Inflammatory macrophage (primary cell): ENCODE measurements around the gene LEUTX.

Experiments
- DNase-seq, 2 donors: peaks; one replicate each; pipeline ENCODE4 v3.0.0-alpha.2; 2020 to 2022

Gene LEUTX

DNA sequence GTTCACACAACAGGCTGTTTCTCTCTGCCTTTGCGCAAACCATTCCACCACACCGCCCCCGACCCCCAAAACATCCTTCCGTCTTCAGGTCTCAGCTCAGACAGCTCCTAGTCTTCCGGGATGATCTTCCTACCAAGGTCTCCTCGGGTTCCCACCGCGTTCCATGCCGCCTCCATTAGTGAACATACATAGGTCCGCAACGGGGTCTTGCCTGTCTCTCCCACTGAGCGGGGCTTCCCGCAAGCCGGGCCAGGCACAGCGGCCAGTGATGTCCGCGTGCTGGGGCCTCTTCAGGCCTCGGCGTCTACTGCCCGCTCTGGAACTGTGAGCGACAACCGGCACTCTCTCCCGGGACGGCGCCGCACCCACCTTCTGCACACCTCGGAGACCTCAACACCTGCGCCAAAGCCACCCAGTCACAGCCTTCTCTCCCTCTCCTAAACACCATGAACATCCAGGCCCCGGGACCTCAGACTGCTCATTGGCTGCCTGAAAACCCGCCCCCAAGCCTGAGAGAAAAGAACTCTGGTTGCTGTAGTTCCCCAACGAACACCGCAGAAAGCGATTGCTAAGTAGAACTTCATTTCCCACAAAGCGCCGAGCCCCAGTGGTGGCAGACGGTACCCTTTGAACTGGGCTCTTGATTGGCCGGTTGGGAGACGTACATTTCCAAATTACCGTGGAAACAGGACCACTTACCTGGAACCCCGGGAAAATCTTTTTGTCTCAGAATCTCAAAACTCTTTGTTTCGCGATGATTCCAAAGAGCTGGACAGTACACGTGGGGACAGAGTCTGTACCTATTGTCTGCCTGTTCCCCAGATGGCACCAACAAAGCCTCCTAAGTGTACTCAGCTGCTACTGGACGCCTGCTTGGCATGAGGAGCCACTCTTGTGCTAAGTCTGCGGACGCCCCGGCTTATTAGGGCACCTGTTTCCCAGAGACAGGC, 45.8 kb downstream of the LEUTX start:
- DNase-seq, result peak; percentile 89 to 91

DNA sequence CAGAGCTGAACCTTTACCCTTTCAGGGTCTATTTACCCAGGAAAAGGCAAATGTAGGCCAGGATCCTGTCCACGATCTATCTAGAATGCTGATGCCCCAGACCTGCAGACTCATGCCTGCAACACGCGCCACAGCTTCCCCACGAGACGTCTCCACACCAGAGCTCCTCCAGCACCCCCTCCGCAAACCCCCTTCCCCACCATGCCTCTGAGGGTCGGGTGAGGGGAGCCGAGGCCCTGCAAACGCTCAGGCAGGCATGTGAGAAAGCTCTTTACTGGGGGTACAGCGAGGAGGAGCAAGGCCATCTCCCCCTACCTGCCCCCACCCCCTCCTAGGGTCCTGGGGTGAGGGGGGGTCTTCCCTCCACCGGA, 46.4 kb downstream of the LEUTX start:
- no peak for DNase-seq

DNA sequence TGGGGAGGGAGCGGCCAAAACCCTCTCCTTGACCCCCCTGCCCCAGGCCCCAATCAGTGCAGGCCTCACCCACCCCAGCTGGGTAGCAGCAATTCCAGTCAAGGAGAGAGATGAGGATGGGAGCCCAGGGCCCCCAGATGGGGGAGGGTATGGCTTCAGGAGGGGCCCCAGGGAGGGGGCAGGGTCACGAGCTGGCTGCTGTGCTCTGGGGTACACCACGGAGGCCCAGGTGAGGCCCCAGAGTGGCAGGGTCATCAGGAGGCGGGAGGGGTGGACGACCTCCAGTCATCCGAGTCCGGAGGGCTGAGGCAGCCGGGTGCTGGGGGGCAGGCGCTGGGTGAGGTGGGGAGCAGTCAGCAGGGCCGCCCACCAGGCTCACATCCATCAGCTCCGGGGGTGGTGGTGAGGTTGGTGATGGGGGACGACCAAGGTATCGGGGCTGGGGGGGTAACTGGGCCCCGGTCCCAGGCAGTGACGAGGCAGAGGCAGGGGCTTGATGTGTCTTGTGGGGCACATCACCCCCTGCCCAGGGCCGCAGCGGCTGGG, 47.0 kb downstream of the LEUTX start:
- no peak for DNase-seq

DNA sequence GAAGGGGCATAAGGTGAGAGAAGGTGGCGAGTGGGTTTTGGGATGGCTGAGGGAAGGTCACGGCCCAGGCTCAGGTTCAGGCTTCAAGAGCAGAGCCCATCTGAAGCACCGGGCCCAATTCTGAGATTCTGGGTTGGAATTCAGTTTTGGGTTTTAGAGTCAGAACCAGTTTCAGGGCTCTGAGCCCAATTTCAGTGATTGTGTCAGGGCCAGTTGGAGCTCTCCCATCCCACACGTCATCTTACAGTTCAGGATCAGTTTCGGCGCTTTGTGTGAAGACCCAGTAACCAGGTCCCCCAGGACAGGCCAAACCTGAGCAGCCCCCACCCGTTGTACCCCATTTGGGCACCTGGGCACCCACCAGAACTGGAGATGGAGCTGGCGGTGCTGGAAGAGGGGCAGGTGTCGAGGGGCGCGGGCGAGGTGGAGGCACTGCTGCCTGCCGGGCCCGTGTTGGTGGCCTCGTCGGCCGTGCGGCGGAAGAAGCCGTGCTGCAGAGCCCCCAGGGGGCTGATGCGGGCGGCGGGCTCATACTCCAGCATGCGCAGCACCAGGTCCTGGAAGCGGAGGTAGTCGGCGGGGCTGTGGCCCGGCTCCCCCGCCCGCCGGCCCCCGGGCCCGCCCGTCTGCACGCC, 47.8 kb downstream of the LEUTX start:
- no peak for DNase-seq

DNA sequence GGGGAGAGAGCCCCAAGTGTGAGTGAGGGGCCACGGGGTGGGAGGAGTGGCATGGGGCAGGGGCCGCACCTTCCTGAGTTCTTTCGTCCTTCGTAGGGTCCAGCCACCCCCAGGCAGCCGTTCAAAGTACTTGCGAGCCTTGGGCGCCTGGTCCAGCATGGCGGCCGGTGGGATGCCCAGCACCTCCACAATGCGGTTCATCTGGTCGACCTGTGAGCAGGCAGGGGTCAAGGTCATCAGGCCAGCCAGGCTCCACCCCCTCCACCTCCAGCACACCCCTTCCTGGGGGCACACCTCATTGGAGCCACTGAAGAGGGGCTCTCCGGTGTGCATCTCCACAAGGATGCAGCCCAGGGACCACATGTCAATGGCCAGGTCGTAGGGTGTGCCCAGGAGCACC, 48.6 kb downstream of the LEUTX start:
- no peak for DNase-seq

DNA sequence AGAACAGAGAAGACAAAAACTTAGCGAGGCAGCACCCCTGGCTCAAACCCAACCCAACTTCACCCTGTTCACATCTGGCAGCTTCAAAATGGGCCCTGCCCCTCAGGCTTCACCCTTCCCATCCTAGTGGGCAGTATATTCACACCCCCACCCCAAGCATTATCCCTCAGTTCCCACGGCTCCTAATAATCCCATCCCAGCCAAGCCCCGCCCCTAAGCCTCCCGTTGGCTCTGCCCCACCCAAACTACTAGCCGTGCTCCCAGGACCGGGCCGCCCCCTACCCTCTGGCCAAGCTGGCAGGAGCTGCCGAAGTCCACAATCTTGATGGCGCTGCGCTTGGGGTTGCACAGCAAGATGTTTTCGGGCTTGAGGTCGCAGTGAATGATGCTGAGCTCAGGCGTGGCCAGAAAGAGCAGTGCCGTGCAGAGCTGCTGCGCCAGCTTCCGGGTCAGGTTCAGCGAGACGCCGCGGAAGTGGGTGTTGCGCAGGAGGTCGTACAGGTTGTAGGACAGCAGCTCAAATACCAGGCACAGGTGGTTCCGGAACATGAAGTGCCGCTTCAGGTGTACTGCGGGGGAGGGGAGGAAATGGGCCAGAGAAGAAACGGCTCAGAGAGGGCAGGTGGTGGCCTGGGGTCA, 49.5 kb downstream of the LEUTX start:
- DNase-seq, result no peak

DNA sequence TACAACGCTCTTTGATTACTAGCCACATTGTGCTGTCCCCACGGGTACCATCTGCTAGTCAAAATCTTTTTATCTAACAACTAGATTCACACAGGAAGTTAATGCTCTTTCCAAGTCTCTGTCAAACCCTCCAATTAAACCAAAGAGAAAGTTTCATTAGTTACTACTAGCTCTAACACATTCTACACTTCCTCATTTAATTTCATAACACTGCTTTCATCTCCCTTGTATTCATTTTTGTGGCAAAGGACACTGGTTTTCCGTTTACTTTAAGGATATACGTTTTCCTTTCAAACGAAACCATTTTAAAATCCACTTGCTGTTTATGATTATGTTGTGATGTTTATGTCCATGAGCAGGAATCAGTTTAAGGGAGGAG, 50.0 kb downstream of the LEUTX start:
- peak in 1 of 2 donors; percentile 22 for DNase-seq

DNA sequence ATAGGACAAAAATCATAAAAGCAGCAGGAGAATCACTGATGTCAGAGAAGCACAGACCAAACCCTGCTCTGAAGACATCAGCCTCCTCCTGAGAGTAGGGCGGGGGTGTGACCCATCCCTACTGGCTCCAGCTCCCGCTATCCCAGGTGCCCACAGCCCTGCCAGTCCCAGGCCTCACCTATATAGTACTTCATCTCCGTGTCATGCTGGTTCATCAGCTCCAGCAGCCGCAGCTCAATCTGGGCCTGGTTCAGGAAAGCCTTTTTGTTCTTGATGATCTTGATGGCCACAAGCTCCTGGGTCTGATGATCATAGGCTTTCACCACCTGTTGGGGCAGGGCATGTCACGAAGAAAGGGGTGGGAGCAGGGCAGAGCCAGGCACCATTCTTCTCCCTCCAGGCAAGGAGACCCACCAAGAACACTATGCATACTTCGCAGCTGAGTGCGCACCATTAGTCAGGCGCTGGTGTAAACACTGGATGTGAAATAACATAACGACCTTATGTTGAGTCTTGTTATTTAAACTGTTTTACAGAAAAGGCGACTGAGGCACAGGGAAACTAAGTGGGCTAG, 51.1 kb downstream of the LEUTX start:
- DNase-seq, result no peak

DNA sequence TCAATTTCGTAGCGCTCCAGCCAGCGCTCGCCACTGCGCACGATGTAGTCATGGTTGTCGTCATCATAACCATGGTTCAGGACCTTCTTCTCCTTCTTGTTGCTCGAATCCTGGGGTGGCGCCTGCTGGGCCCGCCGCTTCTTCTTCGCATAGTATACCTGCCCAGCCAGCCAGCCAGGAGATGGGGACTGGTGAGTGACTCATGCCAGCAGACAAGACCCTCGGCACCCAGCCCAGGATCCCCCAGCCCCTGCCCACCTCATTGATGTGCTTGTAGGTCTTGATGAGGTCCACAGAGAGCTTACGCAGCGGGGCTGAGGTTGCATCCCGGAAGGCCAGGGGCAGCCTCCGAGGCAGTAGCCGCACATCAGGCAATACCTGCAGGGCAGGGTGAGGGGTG, 51.8 kb downstream of the LEUTX start:
- no peak for DNase-seq

DNA sequence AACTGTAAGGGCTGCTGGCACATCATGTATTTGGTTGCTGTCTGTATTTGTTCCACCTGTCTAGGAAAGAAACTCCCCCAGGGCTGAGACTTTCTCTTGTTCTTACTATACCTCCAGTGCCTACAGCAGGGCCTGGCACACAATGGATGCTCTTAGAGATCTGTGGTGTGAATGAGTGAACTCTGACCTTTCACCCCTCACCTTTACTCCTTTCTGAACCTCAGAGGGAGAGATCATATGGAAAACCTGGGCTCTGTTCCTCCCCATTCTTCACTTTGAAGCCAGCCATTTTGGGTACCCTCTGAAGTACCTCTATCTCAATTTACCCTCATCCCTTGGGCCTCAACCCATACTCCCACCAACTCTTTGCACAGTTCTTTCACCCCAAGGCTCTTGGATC, 52.2 kb downstream of the LEUTX start:
- DNase-seq, result no peak

DNA sequence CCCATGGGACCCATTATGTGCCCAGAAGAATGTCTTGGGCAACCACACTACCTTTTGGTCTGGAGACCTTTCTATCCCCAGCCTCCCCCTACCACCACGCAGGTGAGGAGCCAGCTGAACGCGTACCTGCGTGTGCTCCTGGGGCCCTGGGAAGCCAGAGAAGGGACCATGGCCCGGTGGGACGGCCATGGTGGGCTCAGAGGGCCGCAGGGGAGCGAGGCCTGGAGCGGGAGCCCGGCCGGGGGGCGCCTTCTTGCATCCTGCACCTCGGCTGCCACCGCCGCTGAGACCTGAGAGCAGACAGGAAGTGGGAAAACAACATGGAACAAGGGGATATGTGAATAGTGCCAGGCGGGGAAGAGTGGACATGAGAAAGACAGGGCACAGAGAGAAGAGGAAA, 53.0 kb downstream of the LEUTX start:
- no peak for DNase-seq

DNA sequence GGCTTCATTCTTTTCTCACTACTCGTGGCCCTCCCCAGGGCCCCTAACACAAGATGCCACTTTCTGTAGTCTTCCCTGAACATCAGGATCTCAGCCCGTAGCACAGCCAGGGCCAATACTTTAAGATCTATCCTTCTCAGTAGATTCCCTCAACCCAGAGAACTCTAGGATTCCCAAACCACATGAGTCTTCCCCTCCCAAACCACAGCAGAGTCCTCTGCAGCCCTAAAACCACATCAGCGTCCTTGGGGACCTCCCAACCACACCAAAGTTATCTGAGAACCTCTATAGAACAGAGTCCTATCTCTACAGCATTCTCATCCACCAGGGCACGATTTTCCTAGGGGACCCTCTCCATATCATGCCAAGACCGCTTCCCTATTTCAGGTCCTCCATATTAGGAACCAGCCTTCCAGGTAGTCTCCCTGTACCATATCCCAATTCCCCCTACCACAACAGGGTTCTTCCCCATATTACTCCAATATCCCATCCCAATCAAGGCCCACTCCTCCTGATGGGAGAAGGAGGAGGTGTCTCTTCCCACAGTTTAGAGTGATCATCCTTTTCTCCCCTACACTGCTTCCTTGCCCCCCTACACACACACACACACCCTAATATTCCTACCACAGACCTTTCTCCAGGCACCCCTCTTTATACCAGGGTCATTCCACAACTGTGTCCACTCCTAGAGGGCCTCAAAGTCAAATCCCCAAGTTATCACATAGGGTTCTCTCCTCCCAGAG, 53.9 kb downstream of the LEUTX start:
- DNase-seq, result no peak

DNA sequence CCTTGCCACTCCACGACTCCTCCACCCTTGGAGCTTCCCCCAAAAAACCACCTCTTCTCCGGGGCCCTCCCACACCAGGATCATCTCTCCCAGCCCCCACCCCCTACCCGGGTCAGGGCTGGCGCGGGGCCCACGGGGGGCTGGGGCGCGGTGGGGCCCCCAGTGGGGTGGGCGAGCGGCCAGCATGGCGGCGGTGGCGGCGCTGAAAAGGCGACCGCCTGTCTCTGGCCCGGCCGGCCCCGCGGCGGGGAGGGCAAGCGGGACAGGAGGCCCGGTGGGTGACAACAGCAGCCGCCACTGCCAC, 54.5 kb downstream of the LEUTX start:
- DNase-seq, result no peak

DNA sequence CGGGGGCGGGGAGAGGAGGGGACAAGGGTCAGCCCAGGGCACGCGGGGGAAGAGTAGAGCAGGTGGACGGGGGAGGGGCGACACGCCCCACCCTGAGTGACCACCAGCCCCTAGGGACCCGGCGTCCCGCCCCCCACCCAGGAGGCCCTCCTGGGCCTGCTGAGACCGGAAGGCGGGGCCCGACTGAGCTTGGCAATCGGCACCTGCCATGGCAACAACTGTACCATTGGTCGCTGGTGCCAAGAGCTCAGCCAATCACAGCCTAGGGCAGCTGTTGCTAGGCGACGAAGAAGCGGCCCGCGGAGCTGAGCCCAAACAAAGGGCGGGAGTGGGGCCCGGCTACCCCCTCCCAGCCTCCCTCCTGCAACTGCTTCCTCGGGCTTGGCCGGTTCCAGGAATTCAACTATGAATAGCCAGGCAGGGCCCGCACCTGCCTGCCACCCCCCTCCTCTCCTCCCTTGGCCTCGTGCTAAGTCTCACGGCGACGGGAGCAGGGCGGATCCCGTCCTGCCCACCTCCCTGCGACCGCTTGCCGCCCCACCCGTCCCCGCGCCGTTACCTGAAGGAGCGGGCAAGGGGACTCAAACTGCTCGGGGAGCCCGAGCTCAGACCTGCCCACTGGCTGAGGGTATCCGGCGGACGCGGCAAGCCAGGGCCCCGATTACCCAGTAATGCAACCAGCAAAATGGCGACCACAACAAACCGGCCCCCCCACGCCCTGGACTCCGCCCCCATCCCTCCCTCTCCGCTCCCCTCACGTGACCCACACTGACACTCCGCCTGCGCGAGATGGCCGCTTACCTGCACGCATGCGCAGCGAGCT, 55.0 kb downstream of the LEUTX start, which contains the start of gene DYRK1B:
TSS of gene DYRK1B (minus strand) at position 699 of the 823 bp plus-strand sequence. CDS start 2,295 bp downstream, outside the sequence.
- DNase-seq, result peak; percentile 96 to 98

DNA sequence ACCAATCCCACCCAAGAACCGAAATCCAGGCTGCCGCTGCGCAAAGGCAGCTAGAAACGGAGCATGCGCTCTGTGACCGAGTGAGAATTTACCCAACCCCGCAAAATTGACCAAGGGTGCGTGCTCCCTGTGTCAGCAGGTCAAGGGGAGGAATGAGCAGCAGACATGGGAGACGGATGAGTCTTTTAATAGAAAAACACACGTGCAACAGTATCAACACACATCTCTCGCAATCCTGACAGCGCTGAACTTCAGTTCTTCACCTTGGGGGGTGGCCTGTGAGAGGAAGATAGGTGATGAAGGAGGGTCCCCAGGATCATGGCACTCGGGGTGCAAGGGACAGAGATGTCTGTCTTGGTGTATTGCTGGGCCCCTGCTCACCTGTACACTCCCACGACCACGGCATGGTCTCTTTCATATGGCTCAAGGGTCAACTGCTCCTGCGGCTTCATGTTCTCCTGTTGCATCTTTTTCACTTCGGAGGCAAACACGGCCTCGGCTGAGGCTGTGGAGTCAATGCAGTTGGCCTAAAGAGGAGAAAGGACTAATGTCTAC, 55.7 kb downstream of the LEUTX start:
- DNase-seq, result no peak
